Stomach (tissue), 9 donors: ENCODE data around the gene SERPINA5. TPM values are rescaled to one million over a fixed set of nuclear protein-coding genes. Genes with fewer than 3 reads are reported as not detected.

Experiments used
- DNase-seq, 2 donors: peaks; one replicate each; pipeline versions ENCODE4 v3.0.0 to v3.0.0-alpha.2; 2013 to 2019
- H3K27ac ChIP-seq, 5 donors: fragments of 200-600 bp in 4 of 5; sonication (generic) in 4 of 5; one replicate each; pipeline ENCODE4 v1.5.1; 2013 to 2019; ENCODE audit warnings: mild to moderate bottlenecking in 1 of 5, moderate library complexity in 1 of 5
- H3K27me3 ChIP-seq, 3 donors: fragments of 200-600 bp; sonication (generic); one replicate each; pipeline ENCODE4 v1.5.1; 2017 to 2019; ENCODE audit warnings: mixed run types in 1 of 3
- H3K36me3 ChIP-seq, 4 donors: fragments of 200-600 bp; sonication (generic); 1 replicate in 3 of 4; 2 replicates in 1 of 4; pipeline ENCODE4 v1.5.1; 2016 to 2019
- H3K4me1 ChIP-seq, 4 donors: fragments of 200-600 bp; sonication (generic); one replicate each; pipeline ENCODE4 v1.5.1; 2016 to 2019
- H3K4me3 ChIP-seq, 4 donors: fragments of 200-600 bp; sonication (generic) in 3 of 4; one replicate each; pipeline ENCODE4 v1.5.1; 2016 to 2019; ENCODE audit warnings: mild to moderate bottlenecking in 1 of 4
- H3K9me3 ChIP-seq, 4 donors: fragments of 200-600 bp; sonication (generic); one replicate each; pipeline ENCODE4 v1.5.1; 2016 to 2019
- EP300 ChIP-seq: sonication (generic); formaldehyde crosslinking; IDR thresholded peaks from one replicate; pipeline ENCODE4 v1.6.1; 2017; ENCODE audit warnings: antibody characterized with exemption
- POLR2A ChIP-seq, 4 donors: fragments of 450-650 bp; IDR thresholded peaks; one replicate each; pipeline ENCODE4 v1.6.1; 2016; ENCODE audit warnings: antibody characterized with exemption in 4 of 4, control low read depth in 2 of 4, mild to moderate bottlenecking in 1 of 4, moderate library complexity in 1 of 4
- POLR2AphosphoS5 ChIP-seq, 3 donors: sonication (generic); formaldehyde crosslinking; IDR thresholded peaks; one replicate each; pipeline ENCODE4 v1.6.1; 2016; ENCODE audit warnings: antibody characterized with exemption in 3 of 3
- WGBS, 5 donors: extraction: QIAGEN DNeasy Blood & Tissue Kit in 3 of 5; methylation state at CpG; one replicate each; pipeline versions ENCODE4 v1.1.5 to v1.1.7; 2013 to 2018; 5-methylcytosine and 5-hydroxymethylcytosine counted together
- intact Hi-C: fragments of 100-400 bp; cut with DNase I; formaldehyde crosslinking; loops from one replicate; pipeline ENCODE4 v1.15.1; 2023; ENCODE audit warnings: low total_unique reads
- polyA plus RNA-seq, 3 donors: library from polyadenylated mRNA; stranded (reverse); fragments of 200-250 nt; gene quantifications; one replicate each; pipeline ENCODE4 v1.2.3, GENCODE V29; 2013
- total RNA-seq, 5 donors: library from RNA; depleted of rRNA; stranded (reverse); fragments of >200 nt; gene quantifications; one replicate each; pipeline versions ENCODE4 v1.1.0 to v1.2.3, GENCODE V29; 2014 to 2016
- TF ChIP-seq, protein P1 (sequence below), 7 experiments: fragments of 450-650 bp in 4 of 7; fragments of 200-600 bp in 3 of 7; sonication (generic) in 3 of 7; IDR thresholded peaks; one replicate each; pipeline ENCODE4 v1.5.1; 2016 to 2019; ENCODE audit warnings: antibody characterized with exemption in 7 of 7, control low read depth in 2 of 7, mild to moderate bottlenecking in 1 of 7
- donor health status: healthy with polysubstance abuse.
- donor health status: Bipolar disorder and iron deficiency.
- donor health status: healthy.

SERPINA5 gene
- total and polyA plus RNA-seq, 8 donors = 1.7 to 10.7 (median 3.9) TPM; not detected in 2

DNA sequence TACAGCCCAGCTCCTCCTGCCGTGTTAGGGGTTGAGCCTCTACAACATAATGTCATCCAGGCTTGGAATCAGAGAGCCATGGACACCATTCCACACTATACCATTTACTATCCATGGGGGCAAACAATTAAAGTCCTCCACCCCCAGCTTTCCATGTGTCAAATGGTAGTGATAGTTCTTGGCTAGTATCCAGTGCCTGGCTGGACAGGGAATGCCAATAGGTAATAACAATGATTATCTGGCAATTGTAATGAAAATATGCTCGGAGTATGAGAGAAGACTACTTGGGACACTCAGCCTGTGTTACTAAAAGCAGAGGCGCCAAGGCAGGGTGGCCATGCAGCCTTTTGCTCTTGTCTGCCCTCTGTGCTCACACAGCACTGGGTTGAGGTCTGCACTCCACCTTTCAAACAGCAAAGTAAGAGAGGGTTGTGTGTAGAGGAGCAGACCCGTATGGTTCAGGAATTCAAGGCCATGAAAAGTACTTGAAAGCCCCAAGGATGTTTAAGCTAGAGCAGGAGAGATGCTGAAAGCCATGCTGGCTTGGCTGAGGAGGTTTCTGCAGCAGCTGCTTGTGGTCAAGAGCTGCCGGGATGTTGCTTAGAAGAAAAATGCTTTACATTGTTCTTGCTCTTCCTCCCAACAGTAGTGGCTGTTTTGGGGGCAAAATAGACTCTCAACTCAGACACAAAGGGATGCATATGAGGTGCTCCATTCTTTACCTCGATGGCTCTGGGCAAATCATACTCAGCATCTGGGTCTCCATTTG lies 41.6 kb downstream of the SERPINA5 start:
- no peak for DNase-seq
- H3K27me3 ChIP-seq = peaks cover 0 to 23% (median 0%) of the 10 kb centered on the region in 3 donors
- intact Hi-C loops = no loop called here
- H3K27ac ChIP-seq = no peak overlapping the region
- peaks cover 7 to 19% (median 17%) of the 10 kb centered on the region in 4 donors for H3K9me3 ChIP-seq
- TF ChIP-seq POLR2AphosphoS5 (IDR thresholded peaks at IDR 0.05) = no peak
- no peak for TF ChIP-seq POLR2A (IDR thresholded peaks at IDR 0.05)
- no peak for TF ChIP-seq EP300
- 66 to 82% (median 76%) methylated on average over 6 of the region's 6 CpGs for WGBS, 5 donors
- no peak overlapping the region for H3K4me3 ChIP-seq
- no peaks in the 10 kb centered on the region for H3K4me1 ChIP-seq
- H3K36me3 ChIP-seq = peaks cover 0 to 61% (median 36%) of the 10 kb centered on the region in 4 donors

DNA sequence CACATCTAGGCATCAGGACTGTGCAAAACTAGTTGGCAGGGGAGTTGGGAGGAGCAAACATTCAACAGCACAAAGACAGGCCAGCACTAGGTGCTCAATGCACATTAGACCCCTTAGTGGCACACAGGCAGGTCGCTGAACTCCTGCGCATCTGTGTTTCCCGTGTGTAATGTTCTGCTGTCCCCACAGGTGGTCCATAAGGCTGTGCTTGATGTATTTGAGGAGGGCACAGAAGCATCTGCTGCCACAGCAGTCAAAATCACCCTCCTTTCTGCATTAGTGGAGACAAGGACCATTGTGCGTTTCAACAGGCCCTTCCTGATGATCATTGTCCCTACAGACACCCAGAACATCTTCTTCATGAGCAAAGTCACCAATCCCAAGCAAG lies 42.2 kb downstream of the SERPINA5 start:
- no peak for DNase-seq
- H3K9me3 ChIP-seq = peaks cover 3 to 14% (median 11%) of the 10 kb centered on the region in 4 donors
- intact Hi-C loops = no loop called here
- peaks cover 0 to 23% (median 0%) of the 10 kb centered on the region in 3 donors for H3K27me3 ChIP-seq
- peaks cover 0 to 55% (median 32%) of the 10 kb centered on the region in 4 donors for H3K36me3 ChIP-seq
- no peaks in the 10 kb centered on the region for H3K4me1 ChIP-seq
- TF ChIP-seq, protein P1, sequence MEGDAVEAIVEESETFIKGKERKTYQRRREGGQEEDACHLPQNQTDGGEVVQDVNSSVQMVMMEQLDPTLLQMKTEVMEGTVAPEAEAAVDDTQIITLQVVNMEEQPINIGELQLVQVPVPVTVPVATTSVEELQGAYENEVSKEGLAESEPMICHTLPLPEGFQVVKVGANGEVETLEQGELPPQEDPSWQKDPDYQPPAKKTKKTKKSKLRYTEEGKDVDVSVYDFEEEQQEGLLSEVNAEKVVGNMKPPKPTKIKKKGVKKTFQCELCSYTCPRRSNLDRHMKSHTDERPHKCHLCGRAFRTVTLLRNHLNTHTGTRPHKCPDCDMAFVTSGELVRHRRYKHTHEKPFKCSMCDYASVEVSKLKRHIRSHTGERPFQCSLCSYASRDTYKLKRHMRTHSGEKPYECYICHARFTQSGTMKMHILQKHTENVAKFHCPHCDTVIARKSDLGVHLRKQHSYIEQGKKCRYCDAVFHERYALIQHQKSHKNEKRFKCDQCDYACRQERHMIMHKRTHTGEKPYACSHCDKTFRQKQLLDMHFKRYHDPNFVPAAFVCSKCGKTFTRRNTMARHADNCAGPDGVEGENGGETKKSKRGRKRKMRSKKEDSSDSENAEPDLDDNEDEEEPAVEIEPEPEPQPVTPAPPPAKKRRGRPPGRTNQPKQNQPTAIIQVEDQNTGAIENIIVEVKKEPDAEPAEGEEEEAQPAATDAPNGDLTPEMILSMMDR (IDR thresholded peaks at IDR 0.05) = no peak
- no peak for TF ChIP-seq POLR2A (IDR thresholded peaks at IDR 0.05)
- no peak for TF ChIP-seq EP300
- no peak for TF ChIP-seq POLR2AphosphoS5 (IDR thresholded peaks at IDR 0.05)
- H3K27ac ChIP-seq = no peak overlapping the region
- H3K4me3 ChIP-seq = no peak overlapping the region
- 85 to 96% (median 88%) methylated on average over 4 of the region's 4 CpGs for WGBS, 5 donors

DNA sequence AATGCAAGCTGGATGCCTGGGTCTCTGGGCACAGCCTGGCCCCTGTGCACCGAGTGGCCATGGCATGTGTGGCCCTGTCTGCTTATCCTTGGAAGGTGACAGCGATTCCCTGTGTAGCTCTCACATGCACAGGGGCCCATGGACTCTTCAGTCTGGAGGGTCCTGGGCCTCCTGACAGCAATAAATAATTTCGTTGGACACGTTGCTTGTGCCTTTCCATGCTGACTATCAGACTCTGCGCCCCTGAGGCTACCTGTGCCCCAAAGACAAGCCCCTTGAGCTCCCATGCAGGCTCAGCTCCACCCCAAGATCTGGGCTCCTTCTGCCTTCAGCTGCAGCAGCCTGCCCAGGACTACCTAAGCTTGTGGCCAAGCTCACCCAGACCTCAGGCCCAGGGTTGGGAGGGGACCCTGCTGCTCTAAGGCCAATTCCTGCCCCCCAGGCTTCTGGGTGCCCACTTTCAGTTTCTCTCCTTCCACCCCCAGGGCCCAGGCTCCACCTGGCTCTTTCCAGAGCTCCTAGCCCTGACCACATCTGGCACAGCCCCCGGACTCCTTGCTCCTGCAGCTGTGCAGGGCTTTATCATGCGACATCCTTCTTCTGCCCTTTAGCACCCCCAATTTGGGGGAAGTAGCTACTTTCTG lies 42.8 kb downstream of the SERPINA5 start:
- Histone ChIP-seq H3K36me3 (peaks cover 0 to 50% (median 26%) of the 10 kb centered on the region in 4 donors), H3K4me3 (no peak overlapping the region), H3K4me1 (no peaks in the 10 kb centered on the region), H3K27me3 (peaks cover 0 to 23% (median 0%) of the 10 kb centered on the region in 3 donors), H3K27ac (no peak overlapping the region), H3K9me3 (peaks cover 3 to 8% (median 5%) of the 10 kb centered on the region in 4 donors)
- 81 to 91% (median 85%) methylated on average over 6 to 7 of the region's 7 CpGs for WGBS, 5 donors
- TF ChIP-seq, protein P1 (IDR thresholded peaks at IDR 0.05) = no peak
- TF ChIP-seq POLR2A (IDR thresholded peaks at IDR 0.05) (no peak), POLR2AphosphoS5 (IDR thresholded peaks at IDR 0.05) (no peak), EP300 (no peak)
- DNase-seq = no peak
- intact Hi-C loops = no loop called here

DNA sequence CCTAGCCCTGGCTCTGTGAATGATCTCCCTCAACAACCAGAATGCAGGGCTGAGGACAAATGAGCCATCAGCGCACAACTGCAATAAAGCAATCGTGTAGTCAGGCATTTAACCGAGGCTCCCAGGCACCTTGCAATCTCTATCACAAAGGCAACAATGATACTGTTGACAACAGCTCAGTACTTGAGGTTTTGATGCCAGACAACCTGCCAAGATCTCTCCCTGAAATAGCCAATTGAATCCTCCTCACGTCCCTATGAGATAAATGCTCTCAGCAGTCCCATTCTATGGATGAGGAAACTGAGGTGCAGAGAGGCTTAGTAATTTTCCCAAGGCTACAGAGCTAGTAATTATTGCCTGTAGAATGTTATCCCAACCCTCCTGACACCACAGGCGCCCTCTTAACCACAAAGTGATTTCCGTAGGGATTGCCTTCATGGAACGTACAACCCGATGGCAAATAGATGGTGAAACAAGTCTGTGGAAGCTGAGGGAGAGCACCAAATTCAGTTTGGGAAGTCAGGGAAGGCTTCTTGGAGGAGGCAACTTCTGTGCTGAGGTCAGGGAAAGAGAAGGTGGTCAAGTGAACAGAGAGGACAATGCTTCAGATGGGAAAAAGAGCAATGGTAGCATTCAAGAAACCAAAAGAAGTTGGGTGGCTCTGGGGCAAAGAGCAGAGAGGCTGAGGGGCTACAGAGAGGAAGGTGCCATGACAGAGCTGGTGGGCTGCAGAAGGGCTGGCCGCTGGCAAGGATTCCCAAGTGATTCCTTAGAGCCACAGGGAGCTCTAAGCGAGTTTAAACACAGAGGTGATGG lies 43.5 kb downstream of the SERPINA5 start:
- no peak for TF ChIP-seq POLR2AphosphoS5 (IDR thresholded peaks at IDR 0.05)
- TF ChIP-seq, protein P1 (IDR thresholded peaks at IDR 0.05) = no peak
- no peak for TF ChIP-seq POLR2A (IDR thresholded peaks at IDR 0.05)
- TF ChIP-seq EP300 = no peak
- Histone ChIP-seq H3K9me3 (peaks cover 0 to under 1% (median 0%) of the 10 kb centered on the region in 4 donors), H3K4me1 (no peaks in the 10 kb centered on the region), H3K4me3 (no peak overlapping the region), H3K27ac (no peak overlapping the region), H3K27me3 (peaks cover 0 to 23% (median 0%) of the 10 kb centered on the region in 3 donors), H3K36me3 (peaks cover 0 to 42% (median 21%) of the 10 kb centered on the region in 4 donors)
- intact Hi-C loops = no loop called here
- DNase-seq = no peak
- WGBS, 5 donors = 82 to 88% (median 85%) methylated on average over 10 of the region's 10 CpGs
